ENCODE results near the gene DDN. TPM values are rescaled to one million over a fixed set of nuclear protein-coding genes. Genes with fewer than 3 reads are reported as not detected.

The DDN gene
- total RNA-seq, 2 donors from 2014 or later: 0.66 TPM; not detected in 1

DNA sequence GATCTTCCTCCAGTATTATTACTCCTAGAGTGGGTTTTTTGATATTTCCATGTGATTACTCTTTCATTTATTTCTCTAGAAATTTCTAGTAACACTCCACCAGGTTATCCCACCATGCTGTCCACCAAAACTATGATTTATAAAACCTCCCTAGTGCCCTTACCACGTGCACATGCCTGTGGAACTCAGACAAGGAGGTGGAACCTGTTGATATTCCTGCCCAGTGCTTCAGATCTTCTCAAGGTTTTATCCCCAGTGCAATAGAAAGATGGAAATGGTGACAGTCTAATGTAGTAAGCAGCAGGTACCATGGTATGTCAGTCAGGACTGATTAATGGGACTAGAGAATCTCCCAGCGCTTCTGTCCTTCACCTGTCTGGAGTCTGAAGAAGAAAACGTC lies 38.3 kb downstream of the DDN start:
- 51 to 63% methylated on average over 3 of the region's 3 CpGs for WGBS, 2 donors
- ATAC-seq (no peak), DNase-seq (no peak)
- TF ChIP-seq, protein P1, sequence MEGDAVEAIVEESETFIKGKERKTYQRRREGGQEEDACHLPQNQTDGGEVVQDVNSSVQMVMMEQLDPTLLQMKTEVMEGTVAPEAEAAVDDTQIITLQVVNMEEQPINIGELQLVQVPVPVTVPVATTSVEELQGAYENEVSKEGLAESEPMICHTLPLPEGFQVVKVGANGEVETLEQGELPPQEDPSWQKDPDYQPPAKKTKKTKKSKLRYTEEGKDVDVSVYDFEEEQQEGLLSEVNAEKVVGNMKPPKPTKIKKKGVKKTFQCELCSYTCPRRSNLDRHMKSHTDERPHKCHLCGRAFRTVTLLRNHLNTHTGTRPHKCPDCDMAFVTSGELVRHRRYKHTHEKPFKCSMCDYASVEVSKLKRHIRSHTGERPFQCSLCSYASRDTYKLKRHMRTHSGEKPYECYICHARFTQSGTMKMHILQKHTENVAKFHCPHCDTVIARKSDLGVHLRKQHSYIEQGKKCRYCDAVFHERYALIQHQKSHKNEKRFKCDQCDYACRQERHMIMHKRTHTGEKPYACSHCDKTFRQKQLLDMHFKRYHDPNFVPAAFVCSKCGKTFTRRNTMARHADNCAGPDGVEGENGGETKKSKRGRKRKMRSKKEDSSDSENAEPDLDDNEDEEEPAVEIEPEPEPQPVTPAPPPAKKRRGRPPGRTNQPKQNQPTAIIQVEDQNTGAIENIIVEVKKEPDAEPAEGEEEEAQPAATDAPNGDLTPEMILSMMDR (IDR thresholded peaks at IDR 0.05): no peak
- no peak for TF ChIP-seq POLR2A (IDR thresholded peaks at IDR 0.05)
- intact Hi-C loops (cut with DNase I): no loop called here
- no peak overlapping the region for H3K4me3 ChIP-seq
- peaks cover 12% of the 10 kb centered on the region for H3K4me1 ChIP-seq
- no peaks in the 10 kb centered on the region for H3K36me3 ChIP-seq (replicated peaks in 1 of 2; ENCODE audit: insufficient read depth in 1 of 2, low read depth in 2 of 2)
- H3K9me3 ChIP-seq: no peaks in the 10 kb centered on the region
- no peak overlapping the region for H3K27ac ChIP-seq
- H3K27me3 ChIP-seq: no peaks in the 10 kb centered on the region

DNA sequence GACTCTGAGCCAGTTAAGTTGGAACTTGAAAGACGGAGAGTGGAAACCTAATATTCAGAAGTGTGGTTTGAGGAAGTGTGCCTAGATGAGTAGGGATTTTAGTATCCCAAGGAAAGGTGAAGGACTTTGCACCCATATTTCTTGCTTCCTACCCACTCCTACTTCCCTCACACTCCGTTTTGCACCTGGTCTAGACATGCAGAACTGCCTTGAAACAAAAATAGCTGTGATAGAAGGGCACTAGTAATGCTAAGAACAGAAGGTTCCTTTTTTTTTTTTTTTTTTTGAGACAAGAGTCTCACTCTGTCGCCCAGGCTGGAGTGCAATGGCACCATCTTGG lies 41.2 kb downstream of the DDN start:
- no peaks in the 10 kb centered on the region for H3K36me3 ChIP-seq (replicated peaks in 1 of 2; ENCODE audit: insufficient read depth in 1 of 2, low read depth in 2 of 2)
- ATAC-seq (no peak), DNase-seq (no peak)
- peaks cover 17% of the 10 kb centered on the region for H3K4me1 ChIP-seq
- TF ChIP-seq POLR2A (IDR thresholded peaks at IDR 0.05): no peak
- TF ChIP-seq, protein P1 (IDR thresholded peaks at IDR 0.05): no peak
- no peaks in the 10 kb centered on the region for H3K27me3 ChIP-seq
- H3K4me3 ChIP-seq: no peak overlapping the region
- H3K9me3 ChIP-seq: no peaks in the 10 kb centered on the region
- no peak overlapping the region for H3K27ac ChIP-seq
- intact Hi-C loops (cut with DNase I): no loop called here
- WGBS, 2 donors: 14 to 29% methylated on average over 3 of the region's 3 CpGs

DNA sequence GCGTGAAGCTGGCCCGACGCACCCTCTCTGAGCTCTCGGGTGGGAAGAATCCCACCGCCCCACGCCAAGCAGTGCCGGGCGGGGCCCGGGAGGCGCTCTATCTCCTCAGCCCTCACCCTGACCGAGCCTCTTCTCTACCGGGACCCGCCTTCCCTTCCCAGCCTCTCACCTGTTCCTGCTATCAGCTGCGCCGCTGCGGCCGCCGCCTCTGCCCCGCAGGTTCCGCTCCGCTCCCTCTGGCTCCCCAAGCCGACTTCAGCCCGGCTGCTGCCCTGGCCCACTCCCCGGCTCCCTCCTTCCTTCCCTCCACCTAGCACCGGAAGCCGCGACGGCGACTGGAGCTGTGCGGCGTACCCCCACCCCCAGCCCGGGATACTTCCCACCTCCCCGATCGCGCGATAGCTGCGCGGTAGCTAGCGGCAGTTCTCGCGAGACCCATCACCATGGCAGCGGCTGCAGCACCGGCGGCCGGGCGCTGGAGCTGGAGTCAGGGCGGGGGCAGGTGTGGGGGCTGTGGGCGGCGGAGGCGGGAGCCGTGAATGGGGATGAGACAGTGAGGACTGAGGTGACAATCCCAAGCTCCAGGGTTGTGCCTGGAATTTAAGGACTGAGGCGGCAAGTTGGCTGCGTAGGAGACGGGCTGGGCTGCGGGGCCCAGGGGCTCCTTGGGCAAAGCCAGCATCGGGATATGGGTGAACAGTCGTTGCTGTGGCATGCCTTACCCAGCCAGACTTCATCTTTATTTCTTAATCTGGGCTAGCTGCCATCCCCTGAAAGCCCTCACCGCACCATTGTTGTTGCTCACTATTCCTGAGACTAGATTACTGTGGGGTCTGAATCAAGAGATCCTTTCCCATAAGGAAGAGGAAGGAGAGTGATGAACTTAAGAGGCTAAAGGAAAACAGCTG lies 41.8 kb downstream of the DDN start, which contains the start of gene ARF3:
TSS of gene ARF3 (minus strand) at position 347 of the 908 bp plus-strand sequence. CDS start 16,392 bp downstream, outside the sequence.
- Histone ChIP-seq H3K27me3 (no peaks in the 10 kb centered on the region), H3K4me3 (peak within 1 kb of the TSS; percentile 95 to 98), H3K36me3 (replicated peaks in 1 of 2; ENCODE audit: insufficient read depth in 1 of 2, low read depth in 2 of 2) (no peaks in the 10 kb centered on the region), H3K27ac (peak within 1 kb of the TSS; percentile 42 to 85 (median 56)), H3K9me3 (no peaks in the 10 kb centered on the region), H3K4me1 (peaks cover 17% of the 10 kb centered on the region)
- intact Hi-C loops (cut with DNase I): no loop called here
- DNase-seq (peak; percentile 95 to 97 (median 96)), ATAC-seq (peak; percentile 96)
- 0 to 1% methylated on average over 25 to 57 of the region's 58 CpGs for WGBS, 2 donors
- TF ChIP-seq, protein P1 (IDR thresholded peaks at IDR 0.05): no peak
- peak; percentile 51 to 90 (median 86) for TF ChIP-seq POLR2A (IDR thresholded peaks at IDR 0.05)

DNA sequence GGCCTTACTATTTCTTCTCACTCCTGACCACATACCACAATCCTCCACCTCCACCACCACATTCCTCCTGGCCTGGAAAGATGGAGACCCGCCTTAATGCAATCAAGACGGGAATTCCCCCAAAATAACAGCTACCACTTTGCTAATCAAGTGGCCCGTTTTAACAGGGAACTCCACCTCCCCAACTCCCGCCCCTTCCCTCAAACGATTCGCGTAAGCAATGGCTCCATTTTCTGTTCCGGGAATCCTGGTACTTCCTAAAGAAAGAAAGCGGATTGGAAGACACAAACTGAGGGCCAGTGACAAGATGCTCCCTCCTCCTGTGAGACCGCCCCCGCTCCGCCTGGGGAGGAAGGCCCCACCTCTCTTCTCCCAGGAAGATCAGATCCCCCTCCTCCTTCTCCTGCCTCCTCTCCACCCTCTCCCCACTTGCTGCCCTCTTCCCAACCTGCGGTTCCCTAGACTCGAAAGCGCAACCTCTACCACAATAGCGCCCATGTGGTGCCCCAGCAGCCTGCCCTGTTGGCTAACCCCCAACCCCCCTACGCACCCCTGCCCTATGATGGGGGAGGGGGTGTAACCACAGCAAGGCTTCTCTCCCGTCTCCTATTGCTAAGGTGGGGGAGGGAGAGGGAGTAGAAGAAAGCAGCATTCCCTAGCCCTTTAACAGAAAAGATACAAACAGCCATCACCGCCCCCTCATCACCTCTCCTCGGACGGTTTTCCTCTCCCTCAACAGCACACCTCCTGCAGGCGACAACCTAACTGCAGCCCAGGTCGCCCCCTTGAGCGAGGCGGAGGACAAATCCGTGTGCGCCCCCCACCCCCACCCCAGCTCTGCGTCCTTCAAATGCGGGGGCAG lies 42.7 kb downstream of the DDN start:
- no peaks in the 10 kb centered on the region for H3K9me3 ChIP-seq
- WGBS, 2 donors: 0 to 3% methylated on average over 28 to 29 of the region's 29 CpGs
- TF ChIP-seq POLR2A (IDR thresholded peaks at IDR 0.05): no peak
- TF ChIP-seq, protein P1 (IDR thresholded peaks at IDR 0.05): no peak
- H3K27ac ChIP-seq: peak overlapping the region; percentile 42 to 85 (median 56)
- H3K4me1 ChIP-seq: peaks cover 17% of the 10 kb centered on the region
- H3K27me3 ChIP-seq: no peaks in the 10 kb centered on the region
- intact Hi-C loops (cut with DNase I): no loop called here
- DNase-seq: peak; percentile 60 to 82 (median 60)
- H3K36me3 ChIP-seq (replicated peaks in 1 of 2; ENCODE audit: insufficient read depth in 1 of 2, low read depth in 2 of 2): no peaks in the 10 kb centered on the region
- peak; percentile 67 for ATAC-seq
- H3K4me3 ChIP-seq: peak overlapping the region; percentile 95 to 98

All from body of pancreas (tissue), 4 donors.